GM12872 (cell line): ENCODE data around the gene MAP3K2.

Experiments used
- TF ChIP-seq, protein P1 (sequence below): IDR thresholded peaks from 3 replicates; pipeline ENCODE4 v1.5.1; 2011; ENCODE audit warnings: low read depth, mild to moderate bottlenecking, low read length, moderate library complexity; ENCODE audit not compliant: insufficient read depth

Gene MAP3K2

DNA sequence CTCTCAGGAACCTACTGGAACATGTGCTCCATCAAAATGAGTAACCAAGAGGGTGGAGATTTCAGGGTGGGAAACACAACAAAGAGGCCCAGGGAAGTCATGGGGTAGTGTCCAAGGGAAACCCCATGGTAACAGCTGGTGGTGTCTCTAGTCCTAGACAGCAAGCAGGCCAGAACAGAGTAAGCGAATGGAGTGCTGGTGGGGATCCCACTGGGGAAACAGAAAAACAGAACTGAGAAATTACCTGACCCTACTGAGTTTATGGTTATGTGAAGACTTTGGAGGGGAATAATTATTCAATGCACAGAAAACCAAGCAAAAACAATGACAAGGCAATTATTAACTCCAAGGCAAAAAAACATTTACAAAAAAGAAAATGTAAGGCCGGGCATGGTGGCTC lies 110.7 kb downstream of the MAP3K2 start:
- TF ChIP-seq, protein P1, sequence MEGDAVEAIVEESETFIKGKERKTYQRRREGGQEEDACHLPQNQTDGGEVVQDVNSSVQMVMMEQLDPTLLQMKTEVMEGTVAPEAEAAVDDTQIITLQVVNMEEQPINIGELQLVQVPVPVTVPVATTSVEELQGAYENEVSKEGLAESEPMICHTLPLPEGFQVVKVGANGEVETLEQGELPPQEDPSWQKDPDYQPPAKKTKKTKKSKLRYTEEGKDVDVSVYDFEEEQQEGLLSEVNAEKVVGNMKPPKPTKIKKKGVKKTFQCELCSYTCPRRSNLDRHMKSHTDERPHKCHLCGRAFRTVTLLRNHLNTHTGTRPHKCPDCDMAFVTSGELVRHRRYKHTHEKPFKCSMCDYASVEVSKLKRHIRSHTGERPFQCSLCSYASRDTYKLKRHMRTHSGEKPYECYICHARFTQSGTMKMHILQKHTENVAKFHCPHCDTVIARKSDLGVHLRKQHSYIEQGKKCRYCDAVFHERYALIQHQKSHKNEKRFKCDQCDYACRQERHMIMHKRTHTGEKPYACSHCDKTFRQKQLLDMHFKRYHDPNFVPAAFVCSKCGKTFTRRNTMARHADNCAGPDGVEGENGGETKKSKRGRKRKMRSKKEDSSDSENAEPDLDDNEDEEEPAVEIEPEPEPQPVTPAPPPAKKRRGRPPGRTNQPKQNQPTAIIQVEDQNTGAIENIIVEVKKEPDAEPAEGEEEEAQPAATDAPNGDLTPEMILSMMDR: no peak

DNA sequence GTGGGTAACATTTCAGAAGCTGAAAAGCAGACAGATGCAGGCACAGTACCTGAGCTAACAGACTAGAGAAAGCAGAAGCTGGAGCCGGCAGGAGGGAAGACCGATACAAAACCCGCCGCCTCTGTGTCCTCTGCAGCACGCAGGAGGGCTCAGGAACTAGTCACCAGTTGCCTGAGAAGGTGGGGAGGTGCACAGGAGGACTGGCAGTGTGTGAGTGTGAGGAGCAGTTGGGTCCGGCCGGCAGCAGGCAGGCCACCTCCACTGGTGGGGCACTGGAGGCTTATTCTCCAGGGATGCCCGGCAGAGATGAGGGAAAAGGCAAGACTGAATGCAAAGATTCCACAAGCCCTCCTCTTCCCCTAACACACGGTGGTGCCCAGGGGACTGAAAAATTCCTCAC lies 112.0 kb downstream of the MAP3K2 start:
- TF ChIP-seq, protein P1: no peak

DNA sequence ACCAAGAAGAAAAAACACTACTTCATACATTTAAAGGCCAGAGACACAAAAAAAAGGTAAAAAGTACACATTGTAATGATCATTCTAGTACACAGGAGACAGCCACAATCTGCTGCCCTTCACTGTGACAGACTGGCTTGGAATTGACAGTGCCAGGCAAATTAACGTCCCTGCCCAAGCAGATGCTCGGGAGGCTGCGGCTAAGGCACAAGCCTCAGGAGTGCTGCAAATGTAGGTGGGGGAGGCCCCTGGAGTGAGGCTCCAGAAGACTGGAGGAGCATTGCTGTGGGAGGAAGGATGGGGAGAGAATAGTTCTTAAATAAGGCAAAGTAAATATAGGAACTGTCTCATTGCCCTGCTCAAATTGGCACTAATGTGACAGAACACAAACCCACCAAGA lies 112.4 kb downstream of the MAP3K2 start:
- TF ChIP-seq, protein P1: no peak

DNA sequence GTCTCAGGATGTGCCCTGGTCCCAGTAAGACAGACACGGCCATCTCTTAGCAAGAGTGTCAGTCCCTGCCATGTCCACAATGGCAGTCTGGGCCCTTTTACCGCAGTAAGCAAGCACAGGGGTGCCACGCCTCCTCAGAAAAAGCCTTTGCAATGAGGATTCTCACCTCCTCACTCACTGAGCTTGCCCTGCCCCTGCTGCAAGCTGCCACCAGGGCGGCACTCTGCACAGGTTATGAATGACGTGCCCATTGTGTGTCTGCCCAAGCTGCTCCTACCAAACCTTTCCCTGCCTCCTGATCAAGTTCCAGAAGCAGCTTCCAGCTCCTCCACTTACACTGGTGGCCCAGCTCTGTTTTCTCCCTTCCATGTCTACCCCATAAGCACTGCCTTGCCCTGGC lies 117.1 kb downstream of the MAP3K2 start:
- TF ChIP-seq, protein P1: peak; percentile 50

DNA sequence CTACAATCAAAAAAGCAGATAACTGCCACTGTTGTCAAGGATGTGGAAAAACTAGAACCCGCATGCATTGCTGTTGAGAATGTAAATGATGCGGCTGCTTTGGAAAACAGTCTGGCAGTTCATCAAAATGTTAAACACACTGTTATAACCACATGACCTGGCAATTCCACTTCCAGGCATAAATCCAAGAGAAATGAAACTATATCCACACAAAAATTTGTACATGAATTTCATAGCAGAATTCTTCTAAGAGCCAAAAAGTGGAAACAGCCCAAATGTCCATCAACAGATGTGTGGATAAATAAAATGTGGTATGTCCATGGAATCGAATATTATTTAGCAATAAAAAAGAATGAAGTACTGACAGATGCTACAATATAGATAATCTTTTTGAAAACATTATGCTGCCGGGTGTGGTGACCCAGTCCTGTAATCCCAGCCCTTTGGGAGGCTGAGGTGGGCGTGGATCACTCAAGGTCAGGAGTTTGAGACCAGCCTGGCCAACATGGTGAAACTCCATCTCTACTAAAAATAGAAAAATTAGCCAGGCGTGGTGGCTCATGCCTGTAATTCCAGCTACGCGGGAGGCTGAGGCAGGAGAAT lies 125.9 kb downstream of the MAP3K2 start:
- TF ChIP-seq, protein P1: no peak

DNA sequence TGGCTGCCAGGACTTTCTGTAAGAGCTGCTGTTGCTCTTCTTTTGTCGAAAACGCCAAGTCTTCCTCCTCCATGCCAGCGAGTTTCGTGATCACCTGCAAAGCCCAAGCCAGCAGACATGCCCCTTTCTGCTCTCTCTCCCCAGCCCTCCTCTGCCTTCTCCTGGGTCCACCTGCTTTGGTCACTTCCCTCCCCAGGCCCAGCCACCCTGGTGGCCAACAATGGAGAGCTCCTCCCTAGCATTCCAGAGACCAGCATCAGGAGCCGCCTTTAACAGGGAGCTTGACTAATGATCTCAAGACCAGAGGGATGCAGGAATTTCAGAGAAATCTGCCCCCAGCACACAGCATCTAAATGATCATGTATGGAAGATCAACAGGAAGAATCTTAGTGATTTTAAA lies 128.4 kb downstream of the MAP3K2 start:
- TF ChIP-seq, protein P1: no peak

DNA sequence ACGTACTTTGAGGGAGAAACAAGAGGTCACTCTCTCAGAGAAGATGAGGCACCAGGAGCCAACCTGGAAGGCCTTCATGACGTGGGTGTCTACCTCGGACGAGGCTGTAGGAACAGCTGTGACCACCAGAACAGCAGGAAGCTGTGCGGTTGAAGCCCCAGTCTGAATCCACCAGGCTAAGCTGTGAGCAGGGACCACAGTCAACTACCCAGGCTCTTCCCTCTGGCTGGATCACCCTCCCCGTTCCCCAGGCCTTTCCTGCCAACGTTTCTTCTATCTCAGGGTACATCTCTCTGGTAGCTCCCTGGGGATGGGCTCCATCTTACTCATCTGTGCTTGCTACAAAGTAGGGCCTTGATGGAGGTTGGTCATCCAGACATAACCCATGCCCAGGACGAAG lies 130.9 kb downstream of the MAP3K2 start:
- TF ChIP-seq, protein P1: no peak
